ENCODE measurements around the gene C2CD4D.

DNA sequence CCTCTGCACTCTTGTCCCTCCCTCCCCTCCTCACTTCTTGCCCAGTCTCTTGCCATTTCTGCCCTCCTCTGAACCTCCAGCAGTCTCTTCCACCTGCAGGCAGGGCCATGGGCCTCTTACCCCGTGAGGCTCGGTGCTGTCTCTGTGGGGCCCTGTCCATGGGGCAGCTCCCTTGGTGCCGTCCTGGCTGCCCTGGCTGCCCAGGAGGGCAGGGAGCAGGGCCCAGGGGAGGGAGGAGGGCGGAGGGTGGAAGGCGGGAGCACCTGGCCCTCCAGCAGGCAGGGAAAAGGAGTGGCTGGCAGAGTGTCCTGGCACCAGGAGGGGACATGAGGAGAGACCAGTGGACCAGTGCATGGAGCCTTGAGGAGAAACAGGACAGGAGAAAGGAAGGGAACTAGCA, 8.0 kb downstream of the C2CD4D start, which contains the start of gene RORC:
- TF ChIP-seq, protein P1, sequence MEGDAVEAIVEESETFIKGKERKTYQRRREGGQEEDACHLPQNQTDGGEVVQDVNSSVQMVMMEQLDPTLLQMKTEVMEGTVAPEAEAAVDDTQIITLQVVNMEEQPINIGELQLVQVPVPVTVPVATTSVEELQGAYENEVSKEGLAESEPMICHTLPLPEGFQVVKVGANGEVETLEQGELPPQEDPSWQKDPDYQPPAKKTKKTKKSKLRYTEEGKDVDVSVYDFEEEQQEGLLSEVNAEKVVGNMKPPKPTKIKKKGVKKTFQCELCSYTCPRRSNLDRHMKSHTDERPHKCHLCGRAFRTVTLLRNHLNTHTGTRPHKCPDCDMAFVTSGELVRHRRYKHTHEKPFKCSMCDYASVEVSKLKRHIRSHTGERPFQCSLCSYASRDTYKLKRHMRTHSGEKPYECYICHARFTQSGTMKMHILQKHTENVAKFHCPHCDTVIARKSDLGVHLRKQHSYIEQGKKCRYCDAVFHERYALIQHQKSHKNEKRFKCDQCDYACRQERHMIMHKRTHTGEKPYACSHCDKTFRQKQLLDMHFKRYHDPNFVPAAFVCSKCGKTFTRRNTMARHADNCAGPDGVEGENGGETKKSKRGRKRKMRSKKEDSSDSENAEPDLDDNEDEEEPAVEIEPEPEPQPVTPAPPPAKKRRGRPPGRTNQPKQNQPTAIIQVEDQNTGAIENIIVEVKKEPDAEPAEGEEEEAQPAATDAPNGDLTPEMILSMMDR (IDR thresholded peaks at IDR 0.05) = no peak
- no peak for TF ChIP-seq POLR2A (IDR thresholded peaks at IDR 0.05)
- no peak for TF ChIP-seq EP300 (IDR thresholded peaks at IDR 0.05)

Data from tibial nerve (tissue), 4 donors.